G401 (cell line): ENCODE results near the gene HECTD3. TPM values are rescaled to one million over a fixed set of nuclear protein-coding genes. Genes with fewer than 3 reads are reported as not detected.
"Not testable (repeated sequence)": the region's sequence is repeated elsewhere in the genome, so short reads cannot be mapped to it uniquely, and the experiment has no call there.

Experiments used
- DNase-seq: peaks from one replicate; pipeline ENCODE4 v3.0.0-alpha.2; 2015; ENCODE audit warnings: low spot score
- in situ Hi-C: cut with HindIII; loops from 2 replicates; pipeline ENCODE4 v1.10.0; 2016; ENCODE audit warnings: low sequenced_read_pairs, mixed read lengths
- total RNA-seq: library from RNA; depleted of rRNA; stranded (reverse); fragments of >200 nt; shearing (Covaris generic); gene quantifications from 2 replicates; pipeline ENCODE4 v1.2.3, GENCODE V29; 2014

Gene HECTD3
- total RNA-seq, 1 experiment from 2014 or later = 18.5 TPM

DNA sequence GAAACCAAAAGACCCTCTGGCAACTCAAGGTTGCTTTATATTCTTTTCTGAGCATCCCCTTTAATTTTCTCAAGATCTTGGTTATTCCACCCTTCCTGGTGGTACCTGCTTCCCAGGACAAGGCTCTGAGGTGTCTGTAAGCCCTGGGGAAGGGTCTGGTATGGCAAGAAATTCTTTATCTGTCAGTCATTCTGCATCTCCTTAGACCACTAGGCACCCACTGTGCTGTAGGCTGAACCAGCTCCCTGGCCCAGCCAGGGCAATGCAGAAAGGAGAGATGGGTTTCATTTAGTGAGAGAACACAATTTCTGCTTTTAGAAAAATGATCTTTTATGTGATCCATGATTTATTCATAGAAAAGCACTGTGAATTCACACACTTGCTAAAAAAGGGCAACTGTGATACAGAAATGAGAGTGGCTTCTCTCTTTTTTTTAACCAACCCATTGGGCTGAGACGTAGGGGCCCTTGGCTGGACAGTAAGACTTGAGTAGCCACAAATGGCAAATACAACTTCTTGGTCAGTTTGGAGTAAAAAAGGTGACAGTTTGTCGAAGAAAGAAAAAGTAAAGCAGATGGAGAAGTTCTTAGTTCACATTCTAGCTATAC, 5.1 kb upstream of the HECTD3 start:
- DNase-seq = no peak
- in situ Hi-C loops = no loop called here

DNA sequence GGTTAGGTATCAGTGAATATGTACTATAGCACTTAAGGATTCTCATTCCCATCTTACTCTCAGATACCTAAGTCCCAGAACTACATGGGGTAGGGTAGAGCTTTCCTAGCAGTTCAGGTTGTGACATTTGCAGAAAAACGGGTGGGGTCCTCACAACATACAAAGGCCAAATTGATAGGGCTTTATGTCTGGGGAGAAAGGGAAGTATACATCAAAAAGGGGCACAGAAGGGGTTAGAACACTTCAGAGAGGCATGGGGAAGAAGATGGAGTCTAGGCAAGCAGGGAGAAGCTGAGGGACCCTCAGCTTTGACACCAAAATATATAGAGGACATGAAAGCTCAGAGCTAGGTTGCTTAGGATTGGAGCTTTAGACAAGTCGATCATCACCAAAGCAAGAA, 4.6 kb upstream of the HECTD3 start:
- in situ Hi-C loops = no loop called here
- DNase-seq = no peak

DNA sequence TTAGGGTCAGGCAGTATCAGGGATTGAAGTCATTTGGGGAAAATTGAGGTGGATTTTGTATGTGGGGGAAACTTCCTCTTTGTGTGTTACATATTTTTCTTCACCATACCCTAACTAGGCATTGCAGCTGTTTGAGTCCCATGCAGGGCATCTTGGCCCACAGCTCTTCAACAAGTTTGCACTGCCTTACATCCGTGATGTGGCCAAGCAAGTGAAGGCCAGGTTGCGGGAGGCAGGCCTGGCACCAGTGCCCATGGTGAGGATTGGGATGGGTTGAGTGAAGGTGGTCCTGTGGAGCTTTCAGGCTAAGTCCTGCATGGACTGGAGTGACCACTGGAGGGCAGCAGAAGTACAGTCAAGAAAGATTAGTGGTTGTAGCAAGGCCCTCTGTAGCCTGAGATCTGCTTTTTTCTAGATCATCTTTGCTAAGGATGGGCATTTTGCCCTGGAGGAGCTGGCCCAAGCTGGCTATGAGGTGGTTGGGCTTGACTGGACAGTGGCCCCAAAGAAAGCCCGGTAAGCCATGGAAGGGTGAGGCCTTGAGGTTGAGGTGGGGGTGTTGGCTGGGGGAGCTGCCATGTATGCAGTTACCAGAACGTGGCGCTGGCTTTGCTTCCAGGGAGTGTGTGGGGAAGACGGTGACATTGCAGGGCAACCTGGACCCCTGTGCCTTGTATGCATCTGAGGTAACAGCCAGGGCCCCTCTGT, 3.4 kb upstream of the HECTD3 start:
- in situ Hi-C loops = no loop called here
- peak; percentile 93 for DNase-seq

DNA sequence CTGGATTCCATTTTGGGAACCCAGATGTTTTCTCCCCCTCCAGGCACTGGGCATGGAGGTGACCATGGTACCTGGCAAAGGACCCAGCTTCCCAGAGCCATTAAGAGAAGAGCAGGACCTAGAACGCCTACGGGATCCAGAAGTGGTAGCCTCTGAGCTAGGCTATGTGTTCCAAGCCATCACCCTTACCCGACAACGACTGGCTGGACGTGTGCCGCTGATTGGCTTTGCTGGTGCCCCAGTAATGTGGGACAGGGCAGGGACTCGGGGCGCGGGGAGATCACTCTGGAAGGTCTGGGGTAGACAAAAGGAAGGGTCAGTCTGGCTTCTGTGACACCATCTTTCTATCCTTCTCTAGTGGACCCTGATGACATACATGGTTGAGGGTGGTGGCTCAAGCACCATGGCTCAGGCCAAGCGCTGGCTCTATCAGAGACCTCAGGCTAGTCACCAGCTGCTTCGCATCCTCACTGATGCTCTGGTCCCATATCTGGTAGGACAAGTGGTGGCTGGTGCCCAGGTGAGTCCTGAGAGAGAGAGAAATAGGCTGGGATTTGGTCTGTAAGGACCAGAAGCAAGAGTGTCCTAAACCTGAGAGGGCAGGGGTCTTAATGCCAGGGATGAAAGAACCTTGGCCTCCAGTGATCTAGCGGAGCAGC, 2.6 kb upstream of the HECTD3 start:
- DNase-seq = no peak
- in situ Hi-C loops = no loop called here

DNA sequence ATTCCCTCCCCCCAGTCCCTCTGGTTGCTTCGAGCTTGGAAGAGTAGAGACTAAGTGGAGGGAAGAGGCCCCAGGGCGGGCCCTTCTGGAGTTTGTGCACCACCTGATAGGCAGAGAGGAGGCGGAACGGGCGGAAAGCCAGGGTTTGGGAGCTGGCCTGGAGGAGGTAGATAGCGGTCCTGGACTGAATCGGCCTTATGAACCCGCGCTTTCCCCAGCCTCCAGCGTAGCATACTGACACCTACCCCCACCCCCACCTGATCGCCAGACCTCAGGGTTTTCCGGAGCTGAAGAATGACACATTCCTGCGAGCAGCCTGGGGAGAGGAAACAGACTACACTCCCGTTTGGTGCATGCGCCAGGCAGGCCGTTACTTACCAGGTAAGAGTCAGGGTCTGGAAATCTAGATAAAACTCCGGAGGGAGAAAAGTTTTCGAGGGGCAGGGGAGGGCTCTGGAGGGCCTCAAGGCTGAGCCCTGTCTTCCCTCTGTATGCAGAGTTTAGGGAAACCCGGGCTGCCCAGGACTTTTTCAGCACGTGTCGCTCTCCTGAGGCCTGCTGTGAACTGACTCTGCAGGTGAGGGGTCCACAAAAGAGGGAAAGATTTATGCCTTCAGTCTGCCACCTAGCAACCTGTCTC, 1.6 kb upstream of the HECTD3 start:
- in situ Hi-C loops = no loop called here
- peak; percentile 83 for DNase-seq

DNA sequence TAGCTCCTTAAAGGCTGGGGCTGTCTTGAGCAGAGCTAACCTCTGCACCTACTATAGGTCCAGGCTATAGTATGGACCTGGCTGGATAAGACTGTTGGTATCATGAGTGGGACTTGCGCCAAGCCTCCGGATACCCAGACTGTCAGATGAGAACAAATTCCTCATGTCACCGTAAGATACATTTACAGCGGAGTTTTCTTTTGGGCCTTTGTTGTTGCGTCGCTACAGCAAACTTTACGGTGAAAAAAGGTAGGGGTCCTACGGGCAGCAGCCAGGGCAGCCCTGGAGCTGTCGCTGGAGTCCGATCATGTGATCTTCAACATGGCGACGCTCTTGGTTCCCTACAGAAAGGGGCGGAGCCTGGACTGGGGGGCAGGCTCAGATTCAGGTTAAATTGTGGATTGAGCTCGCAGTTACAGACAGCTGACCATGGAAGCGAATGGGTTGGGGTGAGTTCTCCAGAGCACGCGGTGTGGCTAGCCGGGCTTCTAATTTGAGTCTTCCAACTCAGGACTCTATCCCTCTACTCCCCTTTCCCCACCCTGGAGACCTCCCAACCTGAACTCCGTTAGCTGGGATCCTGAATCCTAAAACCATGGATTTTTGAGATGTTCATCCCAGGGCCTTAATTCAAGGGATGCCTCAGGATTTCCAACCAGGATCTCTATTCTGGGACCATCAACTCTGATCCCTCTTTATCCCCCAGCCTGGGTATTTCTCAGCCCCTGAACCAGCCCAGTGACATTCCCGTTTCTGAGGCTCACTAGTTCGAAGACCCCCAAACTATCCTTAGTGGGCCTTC, 914 bp upstream of the HECTD3 start, which contains the start of gene UROD:
UROD (plus strand) TSS at position 418 of the 802 bp plus-strand sequence; CDS start at position 430, 12 bp downstream.
- in situ Hi-C loops = no loop called here
- peak; percentile 98 for DNase-seq

DNA sequence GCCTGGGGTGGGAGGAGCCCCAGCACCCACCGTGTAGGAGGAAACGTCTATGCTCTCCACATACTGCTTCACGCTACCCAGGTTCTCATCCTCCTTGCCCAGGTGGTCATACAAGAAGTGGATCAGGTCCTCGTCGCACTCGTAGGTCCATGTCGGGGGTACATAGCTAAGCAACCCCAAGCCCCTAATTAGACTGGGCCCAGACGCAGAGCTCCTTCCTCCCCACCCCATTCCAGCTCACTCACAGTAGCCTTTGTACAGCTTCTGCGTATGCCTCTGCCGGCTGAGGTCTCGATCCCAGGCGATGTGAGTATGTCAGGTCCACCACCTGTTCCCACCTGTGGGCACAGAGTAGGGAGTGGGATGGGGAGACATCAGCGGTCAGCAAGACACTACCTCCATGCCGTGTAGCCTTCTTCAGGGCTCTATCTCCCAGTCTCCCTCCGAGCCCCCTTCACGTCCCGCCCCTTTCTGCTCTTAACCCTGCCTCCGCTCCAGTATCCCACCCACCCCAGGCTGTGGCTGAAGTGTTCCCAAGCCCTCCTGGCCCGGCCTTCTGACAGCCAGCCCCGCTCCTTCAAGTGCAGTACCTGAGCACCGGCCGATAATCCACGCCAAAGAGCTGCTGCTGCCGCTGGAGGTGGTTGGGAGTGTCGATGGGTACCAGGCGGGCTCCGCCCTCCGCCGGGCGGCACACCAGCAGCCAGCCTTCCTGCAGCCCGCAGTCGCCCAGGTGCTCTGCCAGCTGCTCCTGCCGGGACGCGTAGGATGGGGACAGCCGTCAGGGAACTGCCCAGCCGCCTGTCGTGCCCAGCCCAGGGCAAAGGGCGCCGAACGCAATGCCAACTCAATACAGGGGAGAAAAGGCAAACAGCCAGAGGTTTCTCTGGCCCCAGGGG, 919 bp downstream of the HECTD3 start:
- peak; percentile 18 for DNase-seq
- in situ Hi-C loops = no loop called here

DNA sequence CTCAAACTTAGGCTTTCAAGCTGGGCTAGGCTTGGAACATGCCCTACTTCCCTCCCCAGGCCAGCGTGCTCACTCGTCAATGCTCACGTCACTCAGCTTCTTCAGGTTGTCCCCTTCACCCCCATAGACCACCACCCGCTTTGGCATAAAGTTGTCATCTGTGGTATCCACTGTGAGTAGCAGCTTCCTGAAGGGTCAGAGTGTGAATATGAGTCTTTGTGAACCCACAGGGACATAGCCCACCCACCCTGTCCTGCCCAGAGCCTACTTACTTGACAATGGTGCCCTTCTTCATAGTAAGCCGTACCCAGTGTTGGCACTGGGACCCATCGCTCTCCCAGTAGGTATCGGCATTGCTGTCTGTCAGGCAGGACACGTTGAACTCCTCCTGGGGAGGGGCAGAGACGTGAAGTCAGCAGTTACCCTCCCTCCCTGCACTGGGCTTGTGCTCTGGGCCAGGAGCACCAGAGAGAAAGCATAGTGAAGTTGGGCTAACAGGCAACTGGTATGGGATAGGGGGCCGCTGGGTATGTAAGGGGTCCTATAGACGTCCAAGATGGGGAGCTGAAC, 1.7 kb downstream of the HECTD3 start:
- DNase-seq = no peak
- in situ Hi-C loops = no loop called here

DNA sequence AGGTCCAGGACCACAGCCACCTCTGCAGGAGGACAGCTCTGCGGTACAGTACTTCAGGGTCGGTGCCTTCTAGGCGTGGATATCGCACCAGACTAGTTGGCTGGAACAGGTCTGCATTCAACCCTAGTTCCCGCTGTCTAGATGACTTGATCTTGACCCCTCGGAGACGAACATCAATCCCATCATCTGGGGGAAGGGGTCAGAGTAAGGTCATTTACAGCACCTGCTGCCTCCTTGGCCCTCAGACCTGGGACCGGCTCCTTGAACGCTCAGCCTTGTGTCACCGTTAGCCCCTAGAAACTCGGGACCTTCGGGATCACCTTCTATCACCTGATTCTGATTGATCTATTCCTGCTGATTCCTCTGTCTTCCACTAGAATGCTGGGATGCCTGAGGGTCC, 2.6 kb downstream of the HECTD3 start:
- in situ Hi-C loops = no loop called here
- DNase-seq = no peak

DNA sequence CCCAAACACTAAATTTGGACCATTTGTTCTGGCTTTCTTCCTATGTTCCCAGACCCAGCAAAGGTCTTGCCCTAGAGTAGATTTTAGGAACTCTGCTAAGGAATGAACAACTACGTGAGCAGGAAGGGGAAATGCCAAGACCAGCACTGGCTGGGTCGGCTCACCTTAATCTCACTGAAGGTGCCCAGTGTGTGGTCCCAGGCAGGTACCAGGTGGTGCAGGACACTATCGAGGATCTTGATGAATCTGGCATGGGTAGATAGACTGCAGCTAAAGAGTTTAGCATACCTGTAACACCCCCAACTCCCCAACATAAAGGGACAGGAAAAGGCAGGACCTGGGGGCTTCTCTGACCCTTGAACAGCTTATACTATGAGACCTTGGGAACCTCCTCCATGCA, 3.0 kb downstream of the HECTD3 start:
- in situ Hi-C loops = no loop called here
- no peak for DNase-seq

DNA sequence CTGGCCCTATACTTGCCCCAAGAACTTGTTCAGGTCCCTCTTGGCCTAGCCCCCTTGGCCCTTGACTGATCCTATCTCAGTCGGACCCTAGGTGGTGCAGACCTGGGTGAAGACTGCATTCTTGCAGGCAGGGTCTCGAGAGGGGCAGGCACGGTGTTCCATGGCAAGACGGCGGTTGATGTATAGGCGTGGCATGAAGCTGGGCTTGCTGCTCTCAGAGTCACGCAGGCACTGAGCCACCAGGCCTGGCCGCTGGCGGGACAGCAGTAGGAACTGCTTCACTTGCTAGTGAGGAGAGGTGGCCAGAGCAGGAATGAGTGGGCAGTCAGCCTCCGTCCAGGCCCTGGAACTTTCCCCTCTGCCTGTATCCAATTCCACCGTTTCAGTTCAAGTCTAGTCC, 3.8 kb downstream of the HECTD3 start:
- DNase-seq = no peak
- in situ Hi-C loops = no loop called here

DNA sequence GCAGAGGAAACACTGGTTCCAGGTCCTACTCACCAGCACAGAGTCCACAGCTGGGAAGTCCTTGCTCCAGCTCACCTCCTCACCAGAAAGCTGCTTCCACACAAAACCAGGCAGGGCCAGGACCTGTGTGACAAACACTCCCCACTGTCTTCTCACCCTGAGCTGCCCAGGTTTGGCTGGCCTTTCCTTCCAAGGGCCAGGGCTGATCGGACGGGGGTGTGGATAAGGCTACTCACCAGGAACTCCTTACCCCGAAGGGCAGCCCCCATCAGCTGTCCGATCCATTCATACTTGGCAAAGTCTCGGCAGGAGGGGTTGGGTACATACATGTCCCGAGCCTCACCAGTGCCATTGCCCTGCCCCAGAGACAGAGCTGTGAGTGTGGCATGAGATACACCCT, 5.4 kb downstream of the HECTD3 start:
- in situ Hi-C loops = no loop called here
- no peak for DNase-seq

DNA sequence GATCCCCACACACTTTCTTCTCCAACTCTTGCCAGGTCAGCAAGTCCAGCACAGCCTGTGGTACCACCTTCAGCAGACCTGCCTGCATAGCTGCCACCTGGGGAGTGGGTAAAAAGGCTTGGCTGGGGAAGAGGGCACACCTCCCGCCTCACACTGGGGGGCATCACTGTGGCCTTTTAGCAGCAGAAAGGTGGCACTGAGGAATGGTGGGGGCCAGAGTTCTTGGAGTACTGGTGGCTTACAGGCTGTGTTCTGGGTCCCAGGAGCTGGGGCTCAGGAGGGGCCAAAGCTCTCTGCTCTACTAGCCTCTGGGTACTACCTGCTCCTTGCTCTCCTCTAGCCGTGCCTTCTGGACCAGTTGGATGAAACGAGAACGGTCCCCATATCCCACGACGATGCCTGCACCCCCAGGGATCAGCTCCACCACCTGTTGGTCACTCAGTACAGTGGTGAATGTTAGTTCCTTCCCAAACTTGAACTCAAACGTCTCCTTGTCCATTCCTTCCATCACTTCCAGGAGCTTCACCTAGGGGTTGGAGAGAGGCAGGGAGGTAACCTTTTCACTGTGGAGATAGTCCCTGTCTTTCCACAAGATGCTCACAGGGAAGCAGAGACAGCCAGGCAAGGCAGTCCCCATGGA, 6.7 kb downstream of the HECTD3 start:
- in situ Hi-C loops = no loop called here
- no peak for DNase-seq

DNA sequence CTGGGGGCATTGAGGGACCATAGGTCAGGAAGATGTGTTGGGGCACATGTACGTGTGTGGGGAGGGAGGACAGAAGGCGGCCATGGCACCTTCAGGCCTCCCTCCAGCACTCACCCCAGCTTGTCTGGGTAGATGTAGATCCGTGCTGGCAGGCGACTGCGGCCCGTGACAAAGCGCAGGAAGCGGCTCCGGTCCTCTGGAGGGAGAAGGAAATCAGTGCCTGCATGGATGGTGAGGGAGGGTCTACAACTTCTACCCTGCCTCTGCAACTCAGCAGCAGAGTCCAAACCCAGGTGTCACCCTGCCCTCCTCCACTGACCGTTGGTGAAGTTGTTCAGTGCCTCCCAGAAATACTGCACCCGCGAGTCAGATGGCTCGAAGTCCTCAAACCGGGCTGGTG, 7.4 kb downstream of the HECTD3 start:
- DNase-seq = no peak
- in situ Hi-C loops = no loop called here

DNA sequence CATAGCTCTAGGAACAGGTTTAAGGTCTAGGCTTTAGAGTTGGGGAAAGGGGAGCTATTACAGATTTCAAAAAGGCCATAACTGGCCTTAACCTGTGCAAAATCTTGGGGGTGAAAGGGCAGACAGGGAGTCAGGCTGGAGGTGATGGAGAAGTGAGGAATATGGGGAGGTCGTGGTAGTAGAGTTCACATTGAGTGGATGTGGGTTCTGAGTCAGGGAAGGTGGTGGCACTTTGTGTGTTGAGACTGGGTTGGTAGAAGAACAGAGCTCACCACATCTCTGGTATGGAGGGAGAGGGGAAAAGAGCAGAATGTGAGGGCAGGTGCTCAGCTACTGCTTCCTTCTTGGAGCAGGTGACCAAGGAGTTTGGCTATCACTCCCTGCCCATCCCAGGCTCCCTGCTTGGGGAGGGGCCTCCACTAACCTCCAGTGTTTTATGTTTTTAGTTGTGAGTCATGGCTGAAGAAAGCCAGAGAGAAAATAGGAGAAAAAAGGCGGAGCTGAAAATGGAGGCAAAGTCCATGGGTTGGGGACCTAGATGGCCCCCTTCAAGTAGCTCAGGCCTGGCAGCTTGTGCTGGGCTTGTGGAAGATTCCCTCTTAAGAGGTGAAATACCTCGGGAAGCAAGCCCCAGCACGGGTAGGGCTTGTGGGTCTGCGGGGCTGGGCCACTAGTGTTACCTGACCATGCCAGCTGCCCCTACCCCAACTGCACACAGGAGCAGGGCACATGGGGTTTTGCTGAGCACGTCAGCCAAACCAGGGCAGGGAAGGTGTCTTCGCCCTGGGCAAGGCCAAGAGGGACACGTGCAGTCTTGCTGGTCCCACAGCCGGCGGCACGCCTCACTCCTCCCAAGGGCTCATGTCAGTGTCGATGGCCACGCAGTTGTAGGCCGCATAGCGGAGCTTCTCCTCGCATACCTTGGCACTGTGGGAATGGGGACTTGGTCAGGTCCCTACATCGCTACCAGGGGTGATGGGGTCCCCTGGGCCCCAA, 8.2 kb downstream of the HECTD3 start:
- in situ Hi-C loops = no loop called here
- DNase-seq = no peak

DNA sequence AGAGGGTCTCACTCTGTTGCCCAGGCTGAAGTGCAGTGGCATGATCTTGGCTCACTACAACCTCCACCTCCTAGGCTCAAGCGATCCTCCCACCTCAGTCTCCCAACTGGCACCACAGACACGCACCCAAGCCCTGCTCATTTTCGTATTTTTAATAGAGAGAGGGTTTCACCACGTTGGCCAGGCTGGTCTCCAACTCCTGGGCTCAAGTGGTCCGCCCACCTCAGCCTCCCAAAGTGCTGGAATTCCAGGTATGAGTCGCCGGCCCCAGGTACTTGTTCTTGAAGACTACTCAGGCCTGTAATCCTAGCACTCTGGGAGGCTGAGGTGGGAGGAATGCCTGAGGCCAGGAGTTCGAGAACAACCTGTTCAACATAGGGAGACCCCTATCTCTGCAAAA, 9.5 kb downstream of the HECTD3 start:
- in situ Hi-C loops, DNase-seq: not testable (repeated sequence)
